ENCODE data around the gene SLC30A9.

The SLC30A9 gene

GRCh38 chr4:41990365-41991111 is at the start of gene SLC30A9:
Gene SLC30A9 (plus strand): TSS chr4:41990530. CDS start chr4:41990652, 122 bp downstream.
- peak; percentile 59 for DNase-seq (ENCODE audit: low read depth, low spot score)
- POLR2A ChIA-PET = interaction anchor here (1.0 to 1.8 kb wide), 4 partner anchors 10 to 55 kb away, joined by 3 to 6 read pairs (median 3); partner anchors contain the start of gene TMEM33
- H3K4me3 ChIP-seq (ENCODE audit: low read depth, low read length) = peak within 1 kb of the TSS; percentile 91
- CTCF ChIA-PET = interaction anchor here (0.9 to 2.0 kb wide), 3 partner anchors 11 to 55 kb away, joined by 3 to 6 read pairs (median 4); partner anchors contain the start of gene TMEM33
- TF ChIP-seq, protein P1, sequence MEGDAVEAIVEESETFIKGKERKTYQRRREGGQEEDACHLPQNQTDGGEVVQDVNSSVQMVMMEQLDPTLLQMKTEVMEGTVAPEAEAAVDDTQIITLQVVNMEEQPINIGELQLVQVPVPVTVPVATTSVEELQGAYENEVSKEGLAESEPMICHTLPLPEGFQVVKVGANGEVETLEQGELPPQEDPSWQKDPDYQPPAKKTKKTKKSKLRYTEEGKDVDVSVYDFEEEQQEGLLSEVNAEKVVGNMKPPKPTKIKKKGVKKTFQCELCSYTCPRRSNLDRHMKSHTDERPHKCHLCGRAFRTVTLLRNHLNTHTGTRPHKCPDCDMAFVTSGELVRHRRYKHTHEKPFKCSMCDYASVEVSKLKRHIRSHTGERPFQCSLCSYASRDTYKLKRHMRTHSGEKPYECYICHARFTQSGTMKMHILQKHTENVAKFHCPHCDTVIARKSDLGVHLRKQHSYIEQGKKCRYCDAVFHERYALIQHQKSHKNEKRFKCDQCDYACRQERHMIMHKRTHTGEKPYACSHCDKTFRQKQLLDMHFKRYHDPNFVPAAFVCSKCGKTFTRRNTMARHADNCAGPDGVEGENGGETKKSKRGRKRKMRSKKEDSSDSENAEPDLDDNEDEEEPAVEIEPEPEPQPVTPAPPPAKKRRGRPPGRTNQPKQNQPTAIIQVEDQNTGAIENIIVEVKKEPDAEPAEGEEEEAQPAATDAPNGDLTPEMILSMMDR (IDR thresholded peaks at IDR 0.05; ENCODE audit: insufficient read depth, low read length, missing control alignments) = peak; percentile 58

- TF ChIP-seq, protein P1 (IDR thresholded peaks at IDR 0.05; ENCODE audit: insufficient read depth, low read length, missing control alignments) = no peak
- POLR2A ChIA-PET = no interaction called here
- no peak overlapping the region for H3K4me3 ChIP-seq (ENCODE audit: low read depth, low read length)
- CTCF ChIA-PET = no interaction called here
- no peak for DNase-seq (ENCODE audit: low read depth, low spot score)
Measured at GRCh38 chr4:41940834-41941233, 49.5 kb upstream of the SLC30A9 start.

DNA sequence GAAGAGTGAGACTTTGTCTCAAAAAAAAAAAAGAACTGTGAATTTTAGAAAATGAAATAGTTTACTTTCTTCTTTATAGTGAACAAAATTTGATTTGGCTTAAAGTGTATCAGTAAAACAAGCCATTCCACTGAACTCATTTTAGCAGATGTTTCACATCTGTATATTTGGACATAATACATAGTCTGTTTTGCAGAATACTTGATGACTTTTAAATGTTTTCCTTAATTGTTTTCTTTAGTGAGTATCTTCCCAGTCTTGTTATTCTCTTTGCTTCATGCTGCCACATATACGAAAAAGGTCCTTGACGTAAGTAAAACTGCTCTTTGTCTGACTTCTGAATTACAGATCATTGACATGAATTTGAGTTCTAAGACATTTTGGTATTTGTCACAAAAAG is 46.8 kb upstream of the SLC30A9 start:
- H3K4me3 ChIP-seq (ENCODE audit: low read depth, low read length) = no peak overlapping the region
- TF ChIP-seq, protein P1 (IDR thresholded peaks at IDR 0.05; ENCODE audit: insufficient read depth, low read length, missing control alignments) = no peak
- ChIA-PET POLR2A (no interaction called here), CTCF (no interaction called here)
- no peak for DNase-seq (ENCODE audit: low read depth, low spot score)

- CTCF ChIA-PET = no interaction called here
Measured at GRCh38 chr4:41944089-41944488, 46.2 kb upstream of the SLC30A9 start.

GRCh38 chr4:41949531-41949930 is 40.8 kb upstream of the SLC30A9 start:
- CTCF ChIA-PET = interaction anchor here (0.7 kb wide), 1 partner anchor 14 kb away, joined by 4 read pairs; no protein-coding TSS in a partner anchor
- TF ChIP-seq, protein P1 (IDR thresholded peaks at IDR 0.05; ENCODE audit: insufficient read depth, low read length, missing control alignments) = no peak
- DNase-seq (ENCODE audit: low read depth, low spot score) = no peak
- POLR2A ChIA-PET = no interaction called here
- H3K4me3 ChIP-seq (ENCODE audit: low read depth, low read length) = no peak overlapping the region

More at GRCh38 chr4:41944089-41944488, 46.2 kb upstream of the SLC30A9 start:
- DNase-seq (ENCODE audit: low read depth, low spot score) = no peak
- TF ChIP-seq, protein P1 (IDR thresholded peaks at IDR 0.05; ENCODE audit: insufficient read depth, low read length, missing control alignments) = no peak
- POLR2A ChIA-PET = no interaction called here
- H3K4me3 ChIP-seq (ENCODE audit: low read depth, low read length) = no peak overlapping the region

DNA sequence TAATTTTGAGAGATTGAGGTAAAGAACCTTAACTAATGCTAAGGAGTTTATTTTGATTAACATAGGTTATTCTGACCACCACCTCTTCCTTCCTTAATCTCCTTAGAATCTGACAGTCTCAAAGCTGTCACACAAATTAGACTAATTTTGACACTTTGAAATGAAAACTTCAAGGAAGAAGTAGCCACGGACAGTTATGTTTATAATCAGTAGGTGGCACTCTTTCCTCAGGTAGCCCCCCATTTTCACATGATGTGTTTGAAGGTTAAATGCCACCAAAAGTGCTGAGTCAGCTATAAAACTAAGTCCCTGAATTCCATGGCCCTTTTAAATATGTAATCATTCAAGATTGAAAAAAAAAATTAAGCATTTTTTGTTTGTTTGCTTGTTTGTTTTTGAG is 32.7 kb upstream of the SLC30A9 start:
- ChIA-PET POLR2A (no interaction called here), CTCF (interaction anchor here (1.0 to 1.3 kb wide), 3 partner anchors 9 to 676 kb away, joined by 3 to 4 read pairs (median 4); no protein-coding TSS in a partner anchor)

More for the DNA sequence above, 32.7 kb upstream of the SLC30A9 start:
- DNase-seq (ENCODE audit: low read depth, low spot score) = no peak
- TF ChIP-seq, protein P1 (IDR thresholded peaks at IDR 0.05; ENCODE audit: insufficient read depth, low read length, missing control alignments) = no peak
- H3K4me3 ChIP-seq (ENCODE audit: low read depth, low read length) = no peak overlapping the region
